GM23338 (cell line): ENCODE measurements around the gene USP3. TPM values are rescaled to one million over a fixed set of nuclear protein-coding genes. Genes with fewer than 3 reads are reported as not detected.

ENCODE experiments used
- ATAC-seq: fragments of 200-7000 bp; cut with Tn5 transposase; 3 replicates; pipeline ENCODE4 v1.9.1; 2020
- DNase-seq: peaks from one replicate; pipeline ENCODE4 v3.0.0-alpha.2; 2015; ENCODE audit warnings: low spot score
- H2AFZ ChIP-seq: fragments of 200-600 bp; sonication (generic); 2 replicates; pipeline ENCODE4 v1.8.0; 2016; ENCODE audit warnings: antibody characterized with exemption, mild to moderate bottlenecking, moderate library complexity
- H3F3A ChIP-seq: fragments of 200-600 bp; sonication (generic); replicated peaks from 2 replicates; pipeline ENCODE4 v1.8.0; 2017; ENCODE audit warnings: antibody characterized with exemption, mixed run types, low read depth
- H3K27ac ChIP-seq: fragments of 200-600 bp; sonication (generic); 2 replicates; pipeline ENCODE4 v1.6.1; 2016; ENCODE audit warnings: low read depth
- H3K27me3 ChIP-seq: fragments of 200-600 bp; sonication (generic); 2 replicates; pipeline ENCODE4 v1.8.0; 2016; ENCODE audit warnings: mild to moderate bottlenecking, mixed run types, moderate library complexity; ENCODE audit not compliant: insufficient read depth
- H3K36me3 ChIP-seq: fragments of 200-600 bp; sonication (generic); 2 replicates; pipeline ENCODE4 v1.8.0; 2016; ENCODE audit warnings: mild to moderate bottlenecking; ENCODE audit not compliant: insufficient read depth
- H3K4me1 ChIP-seq: fragments of 200-600 bp; sonication (generic); 2 replicates; pipeline ENCODE4 v1.8.0; 2016; ENCODE audit warnings: mild to moderate bottlenecking, moderate library complexity; ENCODE audit not compliant: insufficient read depth
- H3K4me2 ChIP-seq: fragments of 200-600 bp; sonication (generic); 2 replicates; pipeline ENCODE4 v1.7.1; 2017; ENCODE audit warnings: mixed run types
- H3K4me3 ChIP-seq: fragments of 200-600 bp; sonication (generic); 2 replicates; pipeline ENCODE4 v1.6.1; 2016; ENCODE audit warnings: mixed run types
- H3K79me2 ChIP-seq: fragments of 200-600 bp; sonication (generic); replicated peaks from 2 replicates; pipeline ENCODE4 v1.8.0; 2017; ENCODE audit warnings: mild to moderate bottlenecking; ENCODE audit not compliant: insufficient read depth
- H3K9me2 ChIP-seq: fragments of 200-600 bp; sonication (generic); 2 replicates; pipeline ENCODE4 v1.8.0; 2017; ENCODE audit not compliant: insufficient read depth
- H4K20me1 ChIP-seq: fragments of 200-600 bp; sonication (generic); replicated peaks from 2 replicates; pipeline ENCODE4 v1.8.0; 2017; ENCODE audit warnings: mild to moderate bottlenecking; ENCODE audit not compliant: insufficient read depth
- H3K27ac Mint-ChIP-seq: 2 replicates; pipeline ENCODE4 v1.8.0; 2020; ENCODE audit warnings: inconsistent platforms, mild to moderate bottlenecking, moderate library complexity, mixed read lengths
- H3K27me3 Mint-ChIP-seq: 3 replicates; pipeline ENCODE4 v1.8.0; 2022; ENCODE audit warnings: low read depth, mild to moderate bottlenecking, moderate library complexity, mixed read lengths, inconsistent platforms; ENCODE audit not compliant: insufficient read depth, poor library complexity
- H3K36me3 Mint-ChIP-seq: 3 replicates; pipeline ENCODE4 v1.8.0; 2021; ENCODE audit warnings: low read depth, mild to moderate bottlenecking, inconsistent platforms, moderate library complexity, mixed read lengths
- H3K4me1 Mint-ChIP-seq: 3 replicates; pipeline ENCODE4 v1.8.0; 2020; ENCODE audit warnings: mild to moderate bottlenecking, inconsistent platforms, mixed read lengths
- H3K4me3 Mint-ChIP-seq: 3 replicates; pipeline ENCODE4 v1.8.0; 2021; ENCODE audit warnings: moderate library complexity, mild to moderate bottlenecking, inconsistent platforms, mixed read lengths
- H3K9me3 Mint-ChIP-seq: 3 replicates; pipeline ENCODE4 v1.8.0; 2020; ENCODE audit warnings: moderate library complexity, mild to moderate bottlenecking, inconsistent platforms, mixed read lengths
- EZH2phosphoT487 ChIP-seq: fragments of 200-600 bp; sonication (generic); IDR thresholded peaks from one replicate; pipeline ENCODE4 v1.8.1; 2018; ENCODE audit warnings: antibody characterized with exemption; ENCODE audit not compliant: unreplicated experiment
- NANOG ChIP-seq: IDR thresholded peaks from 2 replicates; pipeline ENCODE4 v1.6.1; 2016; ENCODE audit warnings: antibody characterized with exemption, borderline replicate concordance
- POLR2AphosphoS5 ChIP-seq: IDR thresholded peaks from 2 replicates; pipeline ENCODE4 v1.6.1; 2016; ENCODE audit warnings: antibody characterized with exemption, low read depth
- ZNF114 ChIP-seq: fragments of 250-450 bp; sonication (Bioruptor Pico); IDR thresholded peaks from 2 replicates; pipeline ENCODE4 v1.5.0; 2020; ENCODE audit warnings: mild to moderate bottlenecking, moderate library complexity
- ZNF331 ChIP-seq: fragments of 250-450 bp; sonication (Bioruptor Pico); IDR thresholded peaks from 2 replicates; pipeline ENCODE4 v1.5.0; 2020; ENCODE audit warnings: low read depth, mild to moderate bottlenecking, moderate library complexity
- polyA plus RNA-seq: library from polyadenylated mRNA; unstranded; fragments of >200 nt; fragmentation: Nextera tagmentation; extraction: Ambion mirVana; gene quantifications from 2 replicates; pipeline ENCODE4 v1.2.1, GENCODE V29; 2016
- total RNA-seq: library from RNA; depleted of rRNA; stranded (reverse); fragments of >200 nt; shearing (Covaris generic); gene quantifications from 2 replicates; pipeline ENCODE4 v1.2.3, GENCODE V29; 2014
- TF ChIP-seq, protein P1 (sequence below), 2 experiments: fragments of 200-600 bp in 1 of 2; sonication (generic) in 1 of 2; conservative IDR thresholded peaks; 2 replicates each; pipeline versions ENCODE4 v1.5.1 to v1.6.1; 2016 to 2017; ENCODE audit warnings: antibody characterized with exemption in 2 of 2, low read depth in 2 of 2, mild to moderate bottlenecking in 2 of 2, moderate library complexity in 1 of 2

The USP3 gene
- total and polyA plus RNA-seq, 2 experiments from 2014 or later = 9.7 to 9.9 TPM

DNA sequence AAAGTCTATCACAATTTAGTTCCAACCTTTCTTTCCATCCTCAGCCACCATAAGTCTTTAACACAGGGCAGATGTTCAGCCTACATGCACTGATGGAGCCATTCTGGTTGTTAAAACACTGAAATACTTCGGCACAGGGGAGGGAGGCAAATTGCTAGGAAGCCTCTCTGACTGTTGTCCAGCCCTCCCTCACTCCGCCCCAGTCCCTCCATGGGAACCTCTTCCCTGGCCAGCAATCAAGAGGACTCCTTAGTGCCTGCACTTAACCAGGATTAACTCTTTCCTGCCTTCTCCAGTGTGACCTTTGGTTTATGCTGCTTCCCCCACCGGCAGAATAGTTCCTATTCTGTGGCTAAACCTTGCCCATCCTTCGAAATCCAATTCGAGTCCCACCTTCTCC is 47.0 kb upstream of the USP3 start:
- Mint-ChIP-seq H3K9me3 (peaks cover 25% of the 10 kb centered on the region), H3K27me3 (peaks cover 14% of the 10 kb centered on the region), H3K36me3 (peaks cover 19% of the 10 kb centered on the region), H3K27ac (no peak overlapping the region), H3K4me1 (peaks cover 15% of the 10 kb centered on the region; the same call in 2 of the 3 replicates), H3K4me3 (no peak overlapping the region)
- Histone ChIP-seq H3K4me1 (no peaks in the 10 kb centered on the region; the same call in 1 of the 2 replicates), H3K9me2 (no peaks in the 10 kb centered on the region), H3K27ac (no peak overlapping the region), H4K20me1 (no peaks in the 10 kb centered on the region), H3K36me3 (no peaks in the 10 kb centered on the region), H3K4me3 (no peak overlapping the region), H3K27me3 (peaks cover 9% of the 10 kb centered on the region; the same call in 1 of the 2 replicates), H2AFZ (no peak overlapping the region), H3F3A (no peaks in the 10 kb centered on the region), H3K79me2 (no peaks in the 10 kb centered on the region), H3K4me2 (no peak overlapping the region)
- no peak for TF ChIP-seq NANOG
- ATAC-seq (no peak), DNase-seq (no peak)

GRCh38 chr15:63458026-63458425 is 46.4 kb upstream of the USP3 start:
- H3K4me3 Mint-ChIP-seq = no peak overlapping the region
- peaks cover 25% of the 10 kb centered on the region for H3K9me3 Mint-ChIP-seq
- H3K9me2 ChIP-seq = no peaks in the 10 kb centered on the region
- H4K20me1 ChIP-seq = no peaks in the 10 kb centered on the region
- H3K79me2 ChIP-seq = no peaks in the 10 kb centered on the region
- no peak overlapping the region for H2AFZ ChIP-seq
- H3K4me1 ChIP-seq = no peaks in the 10 kb centered on the region; the same call in 1 of the 2 replicates
- no peak overlapping the region for H3K4me3 ChIP-seq
- H3K4me1 Mint-ChIP-seq = peaks cover 15% of the 10 kb centered on the region; the same call in 2 of the 3 replicates
- peaks cover 9% of the 10 kb centered on the region; the same call in 1 of the 2 replicates for H3K27me3 ChIP-seq
- H3K27me3 Mint-ChIP-seq = peaks cover 16% of the 10 kb centered on the region
- peaks cover 19% of the 10 kb centered on the region for H3K36me3 Mint-ChIP-seq
- no peaks in the 10 kb centered on the region for H3K36me3 ChIP-seq
- TF ChIP-seq, protein P1, sequence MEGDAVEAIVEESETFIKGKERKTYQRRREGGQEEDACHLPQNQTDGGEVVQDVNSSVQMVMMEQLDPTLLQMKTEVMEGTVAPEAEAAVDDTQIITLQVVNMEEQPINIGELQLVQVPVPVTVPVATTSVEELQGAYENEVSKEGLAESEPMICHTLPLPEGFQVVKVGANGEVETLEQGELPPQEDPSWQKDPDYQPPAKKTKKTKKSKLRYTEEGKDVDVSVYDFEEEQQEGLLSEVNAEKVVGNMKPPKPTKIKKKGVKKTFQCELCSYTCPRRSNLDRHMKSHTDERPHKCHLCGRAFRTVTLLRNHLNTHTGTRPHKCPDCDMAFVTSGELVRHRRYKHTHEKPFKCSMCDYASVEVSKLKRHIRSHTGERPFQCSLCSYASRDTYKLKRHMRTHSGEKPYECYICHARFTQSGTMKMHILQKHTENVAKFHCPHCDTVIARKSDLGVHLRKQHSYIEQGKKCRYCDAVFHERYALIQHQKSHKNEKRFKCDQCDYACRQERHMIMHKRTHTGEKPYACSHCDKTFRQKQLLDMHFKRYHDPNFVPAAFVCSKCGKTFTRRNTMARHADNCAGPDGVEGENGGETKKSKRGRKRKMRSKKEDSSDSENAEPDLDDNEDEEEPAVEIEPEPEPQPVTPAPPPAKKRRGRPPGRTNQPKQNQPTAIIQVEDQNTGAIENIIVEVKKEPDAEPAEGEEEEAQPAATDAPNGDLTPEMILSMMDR (conservative IDR thresholded peaks at IDR 0.05; ENCODE audit: low read depth in 2 of 2) = no peak
- TF ChIP-seq POLR2AphosphoS5 (no peak), ZNF114 (no peak), ZNF331 (CRISPR knock-in tag) (no peak), EZH2phosphoT487 (no peak)
- DNase-seq (no peak), ATAC-seq (no peak)
- no peak overlapping the region for H3K4me2 ChIP-seq
- no peak overlapping the region for H3K27ac ChIP-seq
- H3F3A ChIP-seq = no peaks in the 10 kb centered on the region
- H3K27ac Mint-ChIP-seq = no peak overlapping the region

DNA sequence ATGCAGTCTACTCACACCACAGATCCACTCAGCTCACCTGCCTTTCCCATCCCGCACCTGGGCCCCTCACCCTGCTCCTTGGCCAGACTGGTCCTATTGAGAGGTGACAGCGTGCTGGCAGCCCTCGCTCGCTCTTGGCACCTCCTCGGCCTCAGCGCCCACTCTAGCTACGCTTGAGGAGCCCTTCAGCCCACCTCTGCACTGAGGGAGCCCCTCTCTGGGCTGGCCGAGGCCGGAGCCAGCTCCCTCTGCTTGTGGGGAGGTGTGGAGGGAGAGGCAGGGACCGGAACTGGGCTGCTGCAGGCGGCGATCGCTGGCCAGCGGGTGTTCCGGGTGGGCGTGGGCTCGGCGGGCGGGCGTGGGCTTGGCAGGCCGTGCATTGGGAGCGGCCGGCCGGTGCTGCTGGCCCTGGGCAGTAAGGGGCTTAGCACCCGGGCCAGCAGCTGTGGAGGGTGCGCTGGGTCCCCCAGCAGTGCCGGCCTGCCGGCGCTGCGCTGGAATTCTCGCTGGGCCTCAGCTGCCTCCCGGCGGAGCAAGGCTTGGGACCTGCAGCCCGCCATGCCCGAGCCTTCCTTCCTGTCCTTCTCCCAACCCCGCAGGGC is 45.5 kb upstream of the USP3 start:
- no peak overlapping the region for H3K4me2 ChIP-seq
- H2AFZ ChIP-seq = no peak overlapping the region
- H4K20me1 ChIP-seq = no peaks in the 10 kb centered on the region
- Mint-ChIP-seq H3K27ac (no peak overlapping the region), H3K27me3 (peaks cover 13% of the 10 kb centered on the region), H3K4me3 (no peak overlapping the region), H3K4me1 (peaks cover 15% of the 10 kb centered on the region; the same call in 2 of the 3 replicates), H3K9me3 (peaks cover 25% of the 10 kb centered on the region), H3K36me3 (peaks cover 19% of the 10 kb centered on the region)
- ATAC-seq = no peak
- no peaks in the 10 kb centered on the region for H3K9me2 ChIP-seq
- no peaks in the 10 kb centered on the region for H3K36me3 ChIP-seq
- no peak for TF ChIP-seq EZH2phosphoT487
- no peaks in the 10 kb centered on the region; the same call in 1 of the 2 replicates for H3K4me1 ChIP-seq
- H3K27me3 ChIP-seq = peaks cover 9% of the 10 kb centered on the region; the same call in 1 of the 2 replicates
- H3K27ac ChIP-seq = no peak overlapping the region
- H3K79me2 ChIP-seq = no peaks in the 10 kb centered on the region
- H3K4me3 ChIP-seq = no peak overlapping the region
- H3F3A ChIP-seq = no peaks in the 10 kb centered on the region
- no peak for DNase-seq
